ENCODE measurements around the gene NTM. TPM values are rescaled to one million over a fixed set of nuclear protein-coding genes. Genes with fewer than 3 reads are reported as not detected.

NTM gene
- total and polyA plus RNA-seq, 7 donors = 0.07 to 1.1 (median 0.22) TPM; not detected in 2

DNA sequence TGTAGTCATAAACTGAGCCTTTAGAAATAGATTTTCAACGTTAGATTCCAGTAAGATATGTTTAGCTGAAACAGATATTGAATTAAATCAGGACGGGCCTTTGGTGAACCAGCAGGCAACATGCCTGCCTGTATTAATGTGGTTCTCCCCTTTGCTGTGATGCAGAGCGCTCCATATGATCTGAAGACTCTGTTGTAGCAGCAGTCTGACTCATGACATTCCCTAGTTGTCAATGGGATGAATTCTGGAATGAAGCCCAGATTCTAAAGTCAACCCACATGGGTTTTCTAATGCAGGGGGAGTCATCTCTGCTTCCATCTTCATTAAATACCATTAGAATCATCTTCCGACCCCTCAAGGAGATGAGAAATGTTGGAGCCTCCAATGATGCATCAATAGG, 864.5 kb downstream of the NTM start:
- Histone ChIP-seq H3K9me3 (no peaks in the 10 kb centered on the region), H3K36me3 (ENCODE audit: insufficient read depth in 1 of 2, low read depth in 1 of 2) (no peaks in the 10 kb centered on the region), H3K4me1 (no peaks in the 10 kb centered on the region), H3K4me3 (no peak overlapping the region), H3K27me3 (ENCODE audit: insufficient read depth in 3 of 3, low read length in 2 of 3) (no peaks in the 10 kb centered on the region), H3K27ac (no peak overlapping the region)
- intact Hi-C loops (cut with DNase I) = no loop called here
- TF ChIP-seq, protein P1, sequence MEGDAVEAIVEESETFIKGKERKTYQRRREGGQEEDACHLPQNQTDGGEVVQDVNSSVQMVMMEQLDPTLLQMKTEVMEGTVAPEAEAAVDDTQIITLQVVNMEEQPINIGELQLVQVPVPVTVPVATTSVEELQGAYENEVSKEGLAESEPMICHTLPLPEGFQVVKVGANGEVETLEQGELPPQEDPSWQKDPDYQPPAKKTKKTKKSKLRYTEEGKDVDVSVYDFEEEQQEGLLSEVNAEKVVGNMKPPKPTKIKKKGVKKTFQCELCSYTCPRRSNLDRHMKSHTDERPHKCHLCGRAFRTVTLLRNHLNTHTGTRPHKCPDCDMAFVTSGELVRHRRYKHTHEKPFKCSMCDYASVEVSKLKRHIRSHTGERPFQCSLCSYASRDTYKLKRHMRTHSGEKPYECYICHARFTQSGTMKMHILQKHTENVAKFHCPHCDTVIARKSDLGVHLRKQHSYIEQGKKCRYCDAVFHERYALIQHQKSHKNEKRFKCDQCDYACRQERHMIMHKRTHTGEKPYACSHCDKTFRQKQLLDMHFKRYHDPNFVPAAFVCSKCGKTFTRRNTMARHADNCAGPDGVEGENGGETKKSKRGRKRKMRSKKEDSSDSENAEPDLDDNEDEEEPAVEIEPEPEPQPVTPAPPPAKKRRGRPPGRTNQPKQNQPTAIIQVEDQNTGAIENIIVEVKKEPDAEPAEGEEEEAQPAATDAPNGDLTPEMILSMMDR (IDR thresholded peaks at IDR 0.05) = no peak
- WGBS, 3 donors = 82 to 89% (median 87%) methylated on average over 4 of the region's 4 CpGs
- no peak for ATAC-seq
- no peak for DNase-seq

DNA sequence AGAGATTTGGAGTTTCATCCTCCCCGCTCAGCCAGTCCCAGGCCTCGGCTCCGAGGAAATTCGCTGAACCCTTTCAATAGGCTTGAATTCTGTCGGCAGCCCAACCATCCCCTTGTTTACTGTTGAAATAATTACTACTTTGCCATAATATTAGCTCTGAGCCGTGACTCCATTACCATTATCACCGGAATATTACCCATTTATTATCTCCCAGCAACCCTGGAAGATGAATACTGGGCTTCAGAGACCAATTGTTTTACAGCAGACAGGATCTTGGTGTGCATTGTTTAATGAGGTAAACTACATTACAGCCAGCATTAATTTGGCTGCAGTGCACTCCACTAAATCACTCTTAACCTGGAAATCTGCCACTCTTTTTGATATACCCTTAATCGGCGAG, 867.4 kb downstream of the NTM start:
- Histone ChIP-seq H3K36me3 (ENCODE audit: insufficient read depth in 1 of 2, low read depth in 1 of 2) (no peaks in the 10 kb centered on the region), H3K9me3 (no peaks in the 10 kb centered on the region), H3K4me1 (no peaks in the 10 kb centered on the region), H3K27ac (no peak overlapping the region), H3K4me3 (no peak overlapping the region), H3K27me3 (ENCODE audit: insufficient read depth in 3 of 3, low read length in 2 of 3) (no peaks in the 10 kb centered on the region)
- TF ChIP-seq, protein P1 (IDR thresholded peaks at IDR 0.05) = no peak
- no peak for DNase-seq
- ATAC-seq = no peak
- intact Hi-C loops (cut with DNase I) = no loop called here
- 86 to 94% (median 92%) methylated on average over 9 of the region's 9 CpGs for whole genome bisulfite sequencing, 3 donors

DNA sequence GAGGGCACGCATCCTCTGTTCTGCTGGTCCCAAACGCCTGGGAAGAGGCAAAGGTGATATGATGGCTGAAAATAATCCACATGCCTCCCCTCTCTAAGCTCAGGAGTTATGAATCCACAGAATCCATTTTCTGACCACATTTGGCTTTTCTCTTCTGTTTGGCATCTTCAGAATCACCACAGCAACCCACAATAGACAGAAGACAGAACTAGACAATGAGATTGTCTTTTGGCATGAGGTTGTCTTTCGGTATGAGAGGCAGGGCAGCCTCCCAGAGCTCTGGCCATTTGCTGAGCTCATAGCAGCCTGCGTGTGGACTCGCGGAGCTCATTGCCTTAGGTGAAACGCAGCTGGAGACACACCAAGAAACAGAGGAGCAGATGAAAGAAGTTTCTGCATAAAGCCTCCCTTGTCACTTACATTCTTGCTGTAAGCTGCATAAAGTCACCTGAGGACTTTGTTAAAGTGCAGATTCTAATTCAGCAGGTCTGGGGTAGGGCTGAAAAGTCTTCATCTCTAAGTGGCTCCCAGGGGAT, 868.0 kb downstream of the NTM start:
- Histone ChIP-seq H3K27ac (no peak overlapping the region), H3K36me3 (ENCODE audit: insufficient read depth in 1 of 2, low read depth in 1 of 2) (no peaks in the 10 kb centered on the region), H3K27me3 (ENCODE audit: insufficient read depth in 3 of 3, low read length in 2 of 3) (no peaks in the 10 kb centered on the region), H3K4me1 (no peaks in the 10 kb centered on the region), H3K4me3 (no peak overlapping the region), H3K9me3 (no peaks in the 10 kb centered on the region)
- ATAC-seq = no peak
- TF ChIP-seq, protein P1 (IDR thresholded peaks at IDR 0.05) = no peak
- intact Hi-C loops (cut with DNase I) = no loop called here
- no peak for DNase-seq
- WGBS, 3 donors = 70 to 82% (median 74%) methylated on average over 7 of the region's 7 CpGs

DNA sequence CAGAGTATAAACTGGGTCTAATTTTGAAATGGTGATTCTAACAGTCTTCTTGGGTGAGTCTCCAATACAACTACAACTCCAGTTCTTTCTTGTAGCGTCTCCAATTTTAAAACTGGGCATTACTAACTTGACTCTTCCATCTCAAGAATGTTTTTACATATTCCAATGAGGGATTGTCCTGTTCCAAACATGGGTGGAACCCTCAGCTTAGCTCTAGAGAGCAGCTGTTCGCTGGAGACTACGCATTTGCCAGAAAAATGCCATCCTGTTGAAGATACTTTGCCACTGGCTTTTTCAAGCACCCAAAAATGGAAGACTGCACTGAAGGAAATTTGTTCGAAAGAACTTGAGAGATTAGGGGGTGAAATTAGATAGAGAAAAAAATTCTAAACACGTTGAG, 870.0 kb downstream of the NTM start:
- WGBS, 3 donors = 32 to 39% (median 33%) methylated on average over 5 of the region's 5 CpGs

More for the DNA sequence above, 870.0 kb downstream of the NTM start:
- no peaks in the 10 kb centered on the region for H3K36me3 ChIP-seq (ENCODE audit: insufficient read depth in 1 of 2, low read depth in 1 of 2)
- no peaks in the 10 kb centered on the region for H3K27me3 ChIP-seq (ENCODE audit: insufficient read depth in 3 of 3, low read length in 2 of 3)
- no peak overlapping the region for H3K4me3 ChIP-seq
- TF ChIP-seq, protein P1 (IDR thresholded peaks at IDR 0.05) = no peak
- intact Hi-C loops (cut with DNase I) = no loop called here
- H3K4me1 ChIP-seq = no peaks in the 10 kb centered on the region
- ATAC-seq (no peak), DNase-seq (no peak)
- H3K27ac ChIP-seq = no peak overlapping the region
- H3K9me3 ChIP-seq = no peaks in the 10 kb centered on the region

All from psoas muscle (tissue), 8 donors.